ENCODE data around the gene ALDH16A1.
"Not testable (repeated sequence)": the region's sequence is repeated elsewhere in the genome, so short reads cannot be mapped to it uniquely, and the experiment has no call there.

The ALDH16A1 gene

DNA sequence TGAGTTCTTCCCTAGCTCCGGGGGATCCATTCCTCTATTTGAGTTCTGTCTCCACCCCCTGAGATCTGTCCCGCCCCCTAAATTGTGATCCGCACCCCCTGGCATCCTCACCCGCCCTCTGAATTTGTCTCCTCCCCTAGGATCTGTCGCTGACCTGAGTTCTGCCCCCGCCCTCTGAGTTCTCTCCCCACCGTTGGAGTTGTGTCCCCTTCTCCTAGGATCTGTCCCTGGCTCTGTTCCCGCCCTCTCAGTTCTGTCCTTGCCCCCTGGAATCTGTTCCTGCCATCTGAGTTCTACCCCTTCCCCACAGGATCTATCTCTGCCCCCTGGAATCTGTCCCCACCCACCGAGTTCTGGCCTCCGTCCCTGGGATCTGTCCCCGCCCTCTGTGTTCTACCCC, 10.7 kb upstream of the ALDH16A1 start:
- Histone ChIP-seq H2BK12ac (ENCODE audit: low read length) (no peak overlapping the region), H3K79me1 (ENCODE audit: low read depth, low read length) (peaks cover 1% of the 10 kb centered on the region), H2AFZ (ENCODE audit: low read length) (peak overlapping the region; percentile 99), H3K14ac (ENCODE audit: low read length) (no peak overlapping the region), H3K27ac (replicated peaks; ENCODE audit: low read length) (no peak overlapping the region), H3K4ac (ENCODE audit: low read length) (no peak overlapping the region), H3K4me3 (ENCODE audit: low read length in 2 of 2) (peak overlapping the region in 1 of 2 donors; percentile 25), H4K8ac (ENCODE audit: low read depth, low read length) (no peak overlapping the region), H3K9ac (ENCODE audit: low read depth, low read length, poor library complexity) (no peak overlapping the region), H3K4me1 (ENCODE audit: control insufficient read depth in 2 of 2, insufficient read depth in 1 of 2, low read depth in 1 of 2, low read length in 2 of 2) (peaks cover 0 to 10% of the 10 kb centered on the region in 2 donors), H2BK15ac (ENCODE audit: low read length) (no peak overlapping the region), H3K36me3 (replicated peaks in 1 of 2; ENCODE audit: control insufficient read depth in 2 of 2, insufficient read depth in 2 of 2, low read length in 2 of 2) (peaks cover 9 to 10% of the 10 kb centered on the region in 2 donors), H3K4me2 (ENCODE audit: insufficient read depth, low read length, poor library complexity, severe bottlenecking) (peak overlapping the region; percentile 53), H3K9me3 (replicated peaks in 1 of 2; ENCODE audit: control insufficient read depth in 2 of 2, insufficient read depth in 1 of 2, low read depth in 1 of 2, low read length in 2 of 2) (no peaks in the 10 kb centered on the region), H3K23ac (ENCODE audit: low read depth, low read length, poor library complexity) (no peak overlapping the region), H4K91ac (ENCODE audit: low read depth, low read length, poor library complexity) (no peak overlapping the region), H3K18ac (ENCODE audit: low read length) (peak overlapping the region; percentile 50), H3K27me3 (ENCODE audit: control insufficient read depth in 3 of 3, insufficient read depth in 3 of 3, low read depth in 1 of 3, low read length in 3 of 3) (peaks cover 9 to 50% (median 50%) of the 10 kb centered on the region in 3 experiments), H2BK5ac (ENCODE audit: low read length) (no peak overlapping the region), H2AK5ac (ENCODE audit: low read depth, low read length) (peak overlapping the region; percentile 3), H2BK120ac (ENCODE audit: low read depth, low read length) (no peak overlapping the region)
- WGBS, 2 donors (ENCODE audit: extremely low coverage in 2 of 2, insufficient read length in 2 of 2, insufficient replicate concordance in 1 of 2): no CpG with 5 or more reads among the region's 11 CpGs
- DNase-seq (ENCODE audit: low spot score): no peak

- DNase-seq (ENCODE audit: low spot score): peak; percentile 92
- peaks cover 0 to 10% of the 10 kb centered on the region in 2 donors for H3K4me1 ChIP-seq (ENCODE audit: control insufficient read depth in 2 of 2, insufficient read depth in 1 of 2, low read depth in 1 of 2, low read length in 2 of 2)
- peaks cover 8 to 45% (median 45%) of the 10 kb centered on the region in 3 experiments for H3K27me3 ChIP-seq (ENCODE audit: control insufficient read depth in 3 of 3, insufficient read depth in 3 of 3, low read depth in 1 of 3, low read length in 3 of 3)
These were observed 10.2 kb upstream of the ALDH16A1 start for GRCh38 chr19:49442771-49443365.

GRCh38 chr19:49443366-49444099, 9.5 kb upstream of the ALDH16A1 start:
- Histone ChIP-seq H3K27ac (replicated peaks; ENCODE audit: low read length) (peak overlapping the region; percentile 82), H4K91ac (ENCODE audit: low read depth, low read length, poor library complexity) (no peak overlapping the region), H2AK5ac (ENCODE audit: low read depth, low read length) (no peak overlapping the region), H3K4me1 (ENCODE audit: control insufficient read depth in 2 of 2, insufficient read depth in 1 of 2, low read depth in 1 of 2, low read length in 2 of 2) (peaks cover 0 to 12% of the 10 kb centered on the region in 2 donors), H2BK5ac (ENCODE audit: low read length) (peak overlapping the region; percentile 75), H3K27me3 (ENCODE audit: control insufficient read depth in 3 of 3, insufficient read depth in 3 of 3, low read depth in 1 of 3, low read length in 3 of 3) (peaks cover 8 to 38% (median 38%) of the 10 kb centered on the region in 3 experiments), H3K23ac (ENCODE audit: low read depth, low read length, poor library complexity) (peak overlapping the region; percentile 80), H2BK15ac (ENCODE audit: low read length) (peak overlapping the region; percentile 94), H3K9me3 (replicated peaks in 1 of 2; ENCODE audit: control insufficient read depth in 2 of 2, insufficient read depth in 1 of 2, low read depth in 1 of 2, low read length in 2 of 2) (no peaks in the 10 kb centered on the region), H3K4me3 (ENCODE audit: low read length in 2 of 2) (peak overlapping the region; percentile 47 to 84), H3K4me2 (ENCODE audit: insufficient read depth, low read length, poor library complexity, severe bottlenecking) (peak overlapping the region; percentile 100), H3K9ac (ENCODE audit: low read depth, low read length, poor library complexity) (peak overlapping the region; percentile 92), H3K79me1 (ENCODE audit: low read depth, low read length) (peaks cover 8% of the 10 kb centered on the region), H3K14ac (ENCODE audit: low read length) (no peak overlapping the region), H2BK120ac (ENCODE audit: low read depth, low read length) (no peak overlapping the region), H3K36me3 (replicated peaks in 1 of 2; ENCODE audit: control insufficient read depth in 2 of 2, insufficient read depth in 2 of 2, low read length in 2 of 2) (peaks cover 18 to 22% of the 10 kb centered on the region in 2 donors), H3K4ac (ENCODE audit: low read length) (peak overlapping the region; percentile 98), H2AFZ (ENCODE audit: low read length) (peak overlapping the region; percentile 99), H4K8ac (ENCODE audit: low read depth, low read length) (no peak overlapping the region), H2BK12ac (ENCODE audit: low read length) (peak overlapping the region; percentile 90), H3K18ac (ENCODE audit: low read length) (peak overlapping the region; percentile 95)
- WGBS, 2 donors (ENCODE audit: extremely low coverage in 2 of 2, insufficient read length in 2 of 2, insufficient replicate concordance in 1 of 2): no CpG with 5 or more reads among the region's 47 CpGs
- peak; percentile 96 for DNase-seq (ENCODE audit: low spot score)

More at GRCh38 chr19:49442771-49443365, 10.2 kb upstream of the ALDH16A1 start:
- no peaks in the 10 kb centered on the region for H3K9me3 ChIP-seq (replicated peaks in 1 of 2; ENCODE audit: control insufficient read depth in 2 of 2, insufficient read depth in 1 of 2, low read depth in 1 of 2, low read length in 2 of 2)
- peak overlapping the region; percentile 99 for H2AFZ ChIP-seq (ENCODE audit: low read length)
- H3K18ac ChIP-seq (ENCODE audit: low read length): peak overlapping the region; percentile 95
- no CpG with 5 or more reads among the region's 43 CpGs for WGBS, 2 donors (ENCODE audit: extremely low coverage in 2 of 2, insufficient read length in 2 of 2, insufficient replicate concordance in 1 of 2)
- H2BK120ac ChIP-seq (ENCODE audit: low read depth, low read length): no peak overlapping the region
- peak overlapping the region; percentile 82 for H3K27ac ChIP-seq (replicated peaks; ENCODE audit: low read length)
- peak overlapping the region; percentile 80 for H3K23ac ChIP-seq (ENCODE audit: low read depth, low read length, poor library complexity)
- H2BK12ac ChIP-seq (ENCODE audit: low read length): peak overlapping the region; percentile 90
- peak overlapping the region; percentile 75 for H2BK5ac ChIP-seq (ENCODE audit: low read length)
- peak overlapping the region; percentile 94 for H2BK15ac ChIP-seq (ENCODE audit: low read length)
- peak overlapping the region; percentile 98 for H3K4ac ChIP-seq (ENCODE audit: low read length)
- H4K8ac ChIP-seq (ENCODE audit: low read depth, low read length): no peak overlapping the region
- H3K79me1 ChIP-seq (ENCODE audit: low read depth, low read length): peaks cover 4% of the 10 kb centered on the region
- H4K91ac ChIP-seq (ENCODE audit: low read depth, low read length, poor library complexity): no peak overlapping the region
- H3K9ac ChIP-seq (ENCODE audit: low read depth, low read length, poor library complexity): peak overlapping the region; percentile 92
- peak overlapping the region; percentile 47 to 84 for H3K4me3 ChIP-seq (ENCODE audit: low read length in 2 of 2)
- H3K4me2 ChIP-seq (ENCODE audit: insufficient read depth, low read length, poor library complexity, severe bottlenecking): peak overlapping the region; percentile 100
- peak overlapping the region; percentile 8 for H3K14ac ChIP-seq (ENCODE audit: low read length)
- H2AK5ac ChIP-seq (ENCODE audit: low read depth, low read length): no peak overlapping the region
- peaks cover 12 to 15% of the 10 kb centered on the region in 2 donors for H3K36me3 ChIP-seq (replicated peaks in 1 of 2; ENCODE audit: control insufficient read depth in 2 of 2, insufficient read depth in 2 of 2, low read length in 2 of 2)

- not testable (repeated sequence) for H4K91ac ChIP-seq (ENCODE audit: low read depth, low read length, poor library complexity); H2AK5ac ChIP-seq (ENCODE audit: low read depth, low read length)
These were observed 8.8 kb upstream of the ALDH16A1 start for GRCh38 chr19:49444100-49444700.

More at GRCh38 chr19:49444100-49444700, 8.8 kb upstream of the ALDH16A1 start:
- not testable (repeated sequence) for H3K4me3 ChIP-seq (ENCODE audit: low read length in 2 of 2); H2BK120ac ChIP-seq (ENCODE audit: low read depth, low read length); H3K18ac ChIP-seq (ENCODE audit: low read length); H3K9ac ChIP-seq (ENCODE audit: low read depth, low read length, poor library complexity); H4K8ac ChIP-seq (ENCODE audit: low read depth, low read length); H3K9me3 ChIP-seq (replicated peaks in 1 of 2; ENCODE audit: control insufficient read depth in 2 of 2, insufficient read depth in 1 of 2, low read depth in 1 of 2, low read length in 2 of 2); H2BK12ac ChIP-seq (ENCODE audit: low read length); H2BK5ac ChIP-seq (ENCODE audit: low read length); H3K4me2 ChIP-seq (ENCODE audit: insufficient read depth, low read length, poor library complexity, severe bottlenecking); DNase-seq (ENCODE audit: low spot score); H3K14ac ChIP-seq (ENCODE audit: low read length); H3K4ac ChIP-seq (ENCODE audit: low read length); H2BK15ac ChIP-seq (ENCODE audit: low read length); H3K27ac ChIP-seq (replicated peaks; ENCODE audit: low read length); H3K79me1 ChIP-seq (ENCODE audit: low read depth, low read length); H3K23ac ChIP-seq (ENCODE audit: low read depth, low read length, poor library complexity)
- WGBS, 2 donors (ENCODE audit: extremely low coverage in 2 of 2, insufficient read length in 2 of 2, insufficient replicate concordance in 1 of 2): no CpG with 5 or more reads among the region's 5 CpGs
- H3K4me1 ChIP-seq (ENCODE audit: control insufficient read depth in 2 of 2, insufficient read depth in 1 of 2, low read depth in 1 of 2, low read length in 2 of 2): peaks cover 0 to 12% of the 10 kb centered on the region in 2 donors
- peaks cover 8 to 32% (median 32%) of the 10 kb centered on the region in 3 experiments for H3K27me3 ChIP-seq (ENCODE audit: control insufficient read depth in 3 of 3, insufficient read depth in 3 of 3, low read depth in 1 of 3, low read length in 3 of 3)
- H2AFZ ChIP-seq (ENCODE audit: low read length): peak overlapping the region; percentile 99
- H3K36me3 ChIP-seq (replicated peaks in 1 of 2; ENCODE audit: control insufficient read depth in 2 of 2, insufficient read depth in 2 of 2, low read length in 2 of 2): peaks cover 23 to 28% of the 10 kb centered on the region in 2 donors

Data from neuronal stem cell (in vitro differentiated cells).